Tibial nerve (tissue), 4 donors: ENCODE measurements around the gene ALDH6A1. TPM values are rescaled to one million over a fixed set of nuclear protein-coding genes. Genes with fewer than 3 reads are reported as not detected.

Source experiments
- DNase-seq, 2 donors: peaks; one replicate each; pipeline ENCODE4 v3.0.0-alpha.2; 2019; ENCODE audit warnings: low spot score in 2 of 2
- H3K27ac ChIP-seq, 4 donors: fragments of 200-600 bp; sonication (generic) in 3 of 4; one replicate each; pipeline ENCODE4 v1.5.1; 2017 to 2019; ENCODE audit warnings: mild to moderate bottlenecking in 1 of 4
- H3K27me3 ChIP-seq, 2 donors: fragments of 200-600 bp; sonication (generic) in 1 of 2; one replicate each; pipeline versions ENCODE4 v1.5.1 to v1.6.0; 2017 to 2019
- H3K36me3 ChIP-seq, 3 donors: fragments of 200-600 bp; sonication (generic); one replicate each; pipeline ENCODE4 v1.5.1; 2018 to 2019
- H3K4me1 ChIP-seq, 4 donors: fragments of 200-600 bp; sonication (generic) in 3 of 4; one replicate each; pipeline ENCODE4 v1.5.1; 2017 to 2019
- H3K4me3 ChIP-seq, 4 donors: fragments of 200-600 bp; sonication (generic) in 3 of 4; one replicate each; pipeline ENCODE4 v1.5.1; 2017 to 2019; ENCODE audit warnings: mild to moderate bottlenecking in 1 of 4, moderate library complexity in 1 of 4
- H3K9me3 ChIP-seq, 4 donors: fragments of 200-600 bp; sonication (generic) in 3 of 4; one replicate each; pipeline ENCODE4 v1.5.1; 2017 to 2019
- EP300 ChIP-seq, 2 donors: sonication (generic); formaldehyde crosslinking; IDR thresholded peaks; one replicate each; pipeline ENCODE4 v1.6.1; 2017; ENCODE audit warnings: antibody characterized with exemption in 2 of 2, mild to moderate bottlenecking in 1 of 2
- POLR2A ChIP-seq, 2 donors: fragments of 450-650 bp; IDR thresholded peaks; one replicate each; pipeline ENCODE4 v1.6.1; 2017; ENCODE audit warnings: antibody characterized with exemption in 2 of 2, mild to moderate bottlenecking in 2 of 2, moderate library complexity in 2 of 2
- WGBS, 2 donors: methylation state at CpG; one replicate each; pipeline ENCODE4 v1.1.5; 2018; 5-methylcytosine and 5-hydroxymethylcytosine counted together
- total RNA-seq, 4 donors: library from RNA; depleted of rRNA; stranded (reverse); fragments of >200 nt; gene quantifications; one replicate each; pipeline ENCODE4 v1.1.0, GENCODE V29; 2016
- TF ChIP-seq, protein P1 (sequence below), 5 experiments: fragments of 200-600 bp in 3 of 5; fragments of 450-650 bp in 2 of 5; sonication (generic) in 3 of 5; IDR thresholded peaks; one replicate each; pipeline ENCODE4 v1.5.1; 2016 to 2019; ENCODE audit warnings: antibody characterized with exemption in 5 of 5, mild to moderate bottlenecking in 3 of 5, moderate library complexity in 2 of 5

ALDH6A1 gene
- total RNA-seq, 4 donors from 2014 or later, result 40.5 to 95.7 (median 75.3) TPM

GRCh38 chr14:74034572-74034971 lies 49.7 kb downstream of the ALDH6A1 start:
- TF ChIP-seq POLR2A (IDR thresholded peaks at IDR 0.05) (no peak), EP300 (IDR thresholded peaks at IDR 0.05) (no peak)
- TF ChIP-seq, protein P1, sequence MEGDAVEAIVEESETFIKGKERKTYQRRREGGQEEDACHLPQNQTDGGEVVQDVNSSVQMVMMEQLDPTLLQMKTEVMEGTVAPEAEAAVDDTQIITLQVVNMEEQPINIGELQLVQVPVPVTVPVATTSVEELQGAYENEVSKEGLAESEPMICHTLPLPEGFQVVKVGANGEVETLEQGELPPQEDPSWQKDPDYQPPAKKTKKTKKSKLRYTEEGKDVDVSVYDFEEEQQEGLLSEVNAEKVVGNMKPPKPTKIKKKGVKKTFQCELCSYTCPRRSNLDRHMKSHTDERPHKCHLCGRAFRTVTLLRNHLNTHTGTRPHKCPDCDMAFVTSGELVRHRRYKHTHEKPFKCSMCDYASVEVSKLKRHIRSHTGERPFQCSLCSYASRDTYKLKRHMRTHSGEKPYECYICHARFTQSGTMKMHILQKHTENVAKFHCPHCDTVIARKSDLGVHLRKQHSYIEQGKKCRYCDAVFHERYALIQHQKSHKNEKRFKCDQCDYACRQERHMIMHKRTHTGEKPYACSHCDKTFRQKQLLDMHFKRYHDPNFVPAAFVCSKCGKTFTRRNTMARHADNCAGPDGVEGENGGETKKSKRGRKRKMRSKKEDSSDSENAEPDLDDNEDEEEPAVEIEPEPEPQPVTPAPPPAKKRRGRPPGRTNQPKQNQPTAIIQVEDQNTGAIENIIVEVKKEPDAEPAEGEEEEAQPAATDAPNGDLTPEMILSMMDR (IDR thresholded peaks at IDR 0.05), result no peak
- no peak overlapping the region for H3K4me3 ChIP-seq
- no peak for DNase-seq
- WGBS, 2 donors, result 83 to 89% methylated on average over 3 of the region's 3 CpGs
- H3K27me3 ChIP-seq, result no peaks in the 10 kb centered on the region
- H3K9me3 ChIP-seq, result no peaks in the 10 kb centered on the region
- no peaks in the 10 kb centered on the region for H3K4me1 ChIP-seq
- no peak overlapping the region for H3K27ac ChIP-seq
- peaks cover 0 to 39% (median 0%) of the 10 kb centered on the region in 3 donors for H3K36me3 ChIP-seq

GRCh38 chr14:74029136-74029535 lies 55.1 kb downstream of the ALDH6A1 start:
- Histone ChIP-seq H3K4me1 (no peaks in the 10 kb centered on the region), H3K36me3 (peaks cover 0 to 25% (median 0%) of the 10 kb centered on the region in 3 donors), H3K27ac (no peak overlapping the region), H3K9me3 (no peaks in the 10 kb centered on the region), H3K27me3 (no peaks in the 10 kb centered on the region), H3K4me3 (no peak overlapping the region)
- whole genome bisulfite sequencing, 2 donors, result 97 to 98% methylated on average over 3 of the region's 3 CpGs
- TF ChIP-seq, protein P1 (IDR thresholded peaks at IDR 0.05), result no peak
- TF ChIP-seq POLR2A (IDR thresholded peaks at IDR 0.05) (no peak), EP300 (IDR thresholded peaks at IDR 0.05) (no peak)
- no peak for DNase-seq

- no peak overlapping the region for H3K4me3 ChIP-seq
- WGBS, 2 donors, result 69 to 77% methylated on average over 4 of the region's 4 CpGs
- TF ChIP-seq, protein P1 (IDR thresholded peaks at IDR 0.05), result no peak
- TF ChIP-seq EP300 (IDR thresholded peaks at IDR 0.05) (no peak), POLR2A (IDR thresholded peaks at IDR 0.05) (no peak)
- no peaks in the 10 kb centered on the region for H3K27me3 ChIP-seq
- no peak for DNase-seq
- no peaks in the 10 kb centered on the region for H3K36me3 ChIP-seq
- no peak overlapping the region for H3K27ac ChIP-seq
- peaks cover 0 to 20% (median 6%) of the 10 kb centered on the region in 4 donors for H3K4me1 ChIP-seq
- H3K9me3 ChIP-seq, result no peaks in the 10 kb centered on the region
These were observed 61.9 kb downstream of the ALDH6A1 start for GRCh38 chr14:74022346-74022745.

DNA sequence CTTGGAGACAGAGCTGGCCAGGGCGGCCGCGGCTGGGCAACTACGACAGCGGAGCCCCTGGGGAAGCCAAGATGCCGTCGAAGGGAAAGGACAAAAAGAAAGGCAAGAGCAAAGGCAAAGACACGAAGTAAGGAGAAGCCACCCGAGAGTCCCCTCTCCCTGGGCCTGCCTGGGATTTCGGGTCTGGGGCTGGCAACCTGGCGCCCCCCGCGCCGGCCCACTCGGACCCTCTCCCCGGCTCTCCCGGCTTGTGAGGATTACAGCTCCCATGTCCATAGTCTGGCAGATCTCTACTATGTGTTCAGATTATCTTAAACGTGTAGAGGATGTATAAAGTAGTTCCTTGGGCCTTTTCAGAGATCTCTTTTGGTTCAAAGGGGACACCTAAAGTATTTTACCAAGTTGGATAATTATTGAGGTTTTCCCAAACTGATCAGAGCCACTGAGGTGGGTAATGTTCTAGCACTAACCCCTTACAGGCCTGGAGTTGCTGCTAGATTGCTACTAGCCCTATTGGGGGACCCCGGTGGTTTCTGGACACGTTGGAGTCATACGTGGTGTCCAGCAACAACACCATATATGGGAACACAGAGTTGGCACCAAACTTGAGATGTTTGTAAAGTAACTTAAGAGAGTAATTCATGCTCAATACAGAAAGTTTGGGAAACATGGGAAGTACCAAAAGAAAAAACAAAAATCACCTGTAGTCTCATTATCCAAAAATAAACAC lies 64.7 kb downstream of the ALDH6A1 start:
- TF ChIP-seq, protein P1 (IDR thresholded peaks at IDR 0.05), result no peak
- TF ChIP-seq POLR2A (IDR thresholded peaks at IDR 0.05), result peak in 1 of 2 donors; percentile 16
- 2 to 3% methylated on average over 21 of the region's 21 CpGs for WGBS, 2 donors
- Histone ChIP-seq H3K36me3 (peaks cover 0 to 5% (median 0%) of the 10 kb centered on the region in 3 donors), H3K27me3 (no peaks in the 10 kb centered on the region), H3K4me3 (peak overlapping the region; percentile 73 to 97 (median 76)), H3K27ac (peak overlapping the region; percentile 89 to 99 (median 95)), H3K9me3 (no peaks in the 10 kb centered on the region), H3K4me1 (peaks cover 0 to 20% (median 6%) of the 10 kb centered on the region in 4 donors)
- peak in 1 of 2 donors; percentile 6 for DNase-seq
